Left lung (tissue), 10 donors: ENCODE results near the gene MXD3. TPM values are rescaled to one million over a fixed set of nuclear protein-coding genes. Genes with fewer than 3 reads are reported as not detected.
A peak's percentile ranks its signal among the peaks of the same experiment; 100 is the strongest.

Experiments
- ATAC-seq: fragments of 200-7000 bp; cut with Tn5 transposase; one replicate; pipeline ENCODE4 v1.9.1; 2020; ENCODE audit warnings: moderate library complexity
- DNase-seq, 4 donors: peaks; one replicate each; pipeline ENCODE4 v3.0.0-alpha.2; 2013 to 2020
- H3K27ac ChIP-seq, 2 donors: fragments of 200-600 bp; sonication (generic) in 1 of 2; one replicate each; pipeline versions ENCODE4 v1.5.0 to v1.8.0; 2020 to 2021
- H3K27me3 ChIP-seq, 2 donors: fragments of 200-600 bp; sonication (generic) in 1 of 2; one replicate each; pipeline versions ENCODE4 v1.5.0 to v1.8.0; 2020 to 2021
- H3K36me3 ChIP-seq, 2 donors: fragments of 200-600 bp; sonication (generic) in 1 of 2; one replicate each; pipeline versions ENCODE4 v1.5.0 to v1.8.0; 2020 to 2021
- H3K4me1 ChIP-seq, 2 donors: fragments of 200-600 bp; one replicate each; pipeline ENCODE4 v1.8.0; 2021
- H3K4me3 ChIP-seq, 2 donors: fragments of 200-600 bp; sonication (generic) in 1 of 2; one replicate each; pipeline versions ENCODE4 v1.5.0 to v1.8.0; 2020 to 2021; ENCODE audit warnings: mild to moderate bottlenecking in 1 of 2
- H3K9me3 ChIP-seq, 2 donors: fragments of 200-600 bp; sonication (generic) in 1 of 2; one replicate each; pipeline versions ENCODE4 v1.5.0 to v1.8.0; 2020 to 2021
- CTCF ChIP-seq, 2 donors: fragments of 200-600 bp; sonication (generic) in 1 of 2; IDR thresholded peaks; one replicate each; pipeline versions ENCODE4 v1.5.0 to v1.8.0; 2021; ENCODE audit warnings: antibody characterized with exemption in 2 of 2
- intact Hi-C, 2 donors: fragments of 100-400 bp; cut with DNase I; formaldehyde crosslinking; loops; one replicate each; pipeline versions ENCODE4 v1.11.2 to v1.14.2; 2022
- polyA plus RNA-seq, 6 donors: library from polyadenylated mRNA; unstranded; fragments of 120-200 nt; gene quantifications; one replicate each; pipeline ENCODE4 v1.2.1, GENCODE V29; 2013; ENCODE audit not compliant: insufficient read length in 6 of 6
- total RNA-seq, 2 donors: library from RNA; stranded (reverse); fragmentation: NEBNext Ultra II Directional; extraction: Animal tissue kit (Norgen Biotek cat#: 25700); gene quantifications; one replicate each; pipeline ENCODE4 v1.2.1, GENCODE V29; 2021
- donor health status: DM: no; HTN: yes; CAD: no.
- donor health status: DM: no; HTN: no; CAD: no.

The MXD3 gene
- total and polyA plus RNA-seq, 8 donors: 10.8 to 36.5 (median 22.0) TPM

GRCh38 chr5:177355162-177355867, 43.6 kb upstream of the MXD3 start:
- H3K36me3 ChIP-seq: no peaks in the 10 kb centered on the region
- H3K4me1 ChIP-seq: peaks cover 13 to 64% of the 10 kb centered on the region in 2 donors
- DNase-seq: no peak
- TF ChIP-seq CTCF (IDR thresholded peaks at IDR 0.05): no peak
- intact Hi-C loops: no loop called here
- no peak overlapping the region for H3K4me3 ChIP-seq
- no peak for ATAC-seq
- H3K9me3 ChIP-seq: no peaks in the 10 kb centered on the region
- no peaks in the 10 kb centered on the region for H3K27me3 ChIP-seq
- H3K27ac ChIP-seq: peak overlapping the region in 1 of 2 donors; percentile 16

GRCh38 chr5:177354711-177355110, 43.0 kb upstream of the MXD3 start:
- H3K27ac ChIP-seq: peak overlapping the region in 1 of 2 donors; percentile 16
- intact Hi-C loops: no loop called here
- no peak for TF ChIP-seq CTCF (IDR thresholded peaks at IDR 0.05)
- H3K27me3 ChIP-seq: no peaks in the 10 kb centered on the region
- H3K36me3 ChIP-seq: peaks cover 0 to 4% of the 10 kb centered on the region in 2 donors
- no peaks in the 10 kb centered on the region for H3K9me3 ChIP-seq
- peak in 1 of 4 donors; percentile 11 for DNase-seq
- peaks cover 20 to 64% of the 10 kb centered on the region in 2 donors for H3K4me1 ChIP-seq
- no peak overlapping the region for H3K4me3 ChIP-seq
- ATAC-seq: no peak

- no peak for TF ChIP-seq CTCF (IDR thresholded peaks at IDR 0.05)
- no peak overlapping the region for H3K27ac ChIP-seq
- no peaks in the 10 kb centered on the region for H3K9me3 ChIP-seq
- H3K27me3 ChIP-seq: no peaks in the 10 kb centered on the region
- DNase-seq: no peak
- ATAC-seq: no peak
- H3K36me3 ChIP-seq: peaks cover 0 to 8% of the 10 kb centered on the region in 2 donors
- H3K4me3 ChIP-seq: no peak overlapping the region
- intact Hi-C loops: no loop called here
- peaks cover 20 to 64% of the 10 kb centered on the region in 2 donors for H3K4me1 ChIP-seq
These were observed 42.6 kb upstream of the MXD3 start for GRCh38 chr5:177354256-177354655.

- ATAC-seq (no peak), DNase-seq (peak in 1 of 4 donors; percentile 16)
- Histone ChIP-seq H3K36me3 (peaks cover 0 to 17% of the 10 kb centered on the region in 2 donors), H3K4me1 (peaks cover 20 to 65% of the 10 kb centered on the region in 2 donors), H3K4me3 (no peak overlapping the region), H3K27me3 (no peaks in the 10 kb centered on the region), H3K9me3 (no peaks in the 10 kb centered on the region), H3K27ac (peak overlapping the region in 1 of 2 donors; percentile 18)
- intact Hi-C loops: no loop called here
- TF ChIP-seq CTCF (IDR thresholded peaks at IDR 0.05): no peak
These were observed 41.4 kb upstream of the MXD3 start for GRCh38 chr5:177353093-177353492.

- Histone ChIP-seq H3K9me3 (no peaks in the 10 kb centered on the region), H3K4me1 (peaks cover 16 to 65% of the 10 kb centered on the region in 2 donors), H3K27ac (peak within 1 kb of the TSS; percentile 88 to 97), H3K36me3 (peaks cover 0 to 31% of the 10 kb centered on the region in 2 donors), H3K4me3 (peak within 1 kb of the TSS; percentile 90 to 91), H3K27me3 (no peaks in the 10 kb centered on the region)
- intact Hi-C loops: no loop called here
- DNase-seq: peak; percentile 93 to 96 (median 94)
- no peak for TF ChIP-seq CTCF (IDR thresholded peaks at IDR 0.05)
- peak; percentile 99 for ATAC-seq
These were observed 40.0 kb upstream of the MXD3 start, which contains the start of gene LMAN2 for GRCh38 chr5:177351392-177352329. LMAN2 (minus strand) TSS chr5:177351668; CDS start chr5:177351647, 21 bp downstream.
